K562 (cell line): ENCODE data around the gene SAMD11. TPM values are rescaled to one million over a fixed set of nuclear protein-coding genes. Genes with fewer than 3 reads are reported as not detected.

ENCODE experiments used
- E2F4 ChIP-seq: sonication (generic); formaldehyde crosslinking; IDR thresholded peaks from 2 replicates; pipeline ENCODE4 v1.8.0; 2022; ENCODE audit warnings: mild to moderate bottlenecking, low read depth, missing genetic modification reagents
- FOXK1 ChIP-seq: sonication (generic); formaldehyde crosslinking; IDR thresholded peaks from 2 replicates; pipeline ENCODE4 v1.8.0; 2022; ENCODE audit warnings: missing genetic modification reagents, mild to moderate bottlenecking, borderline replicate concordance
- RFX5 ChIP-seq: IDR thresholded peaks from 2 replicates; pipeline ENCODE4 v1.6.1; 2011; ENCODE audit warnings: low read depth, mild to moderate bottlenecking, improper control_type of control experiment, low read length
- SAFB ChIP-seq: fragments of 200-400 bp; formaldehyde crosslinking; IDR thresholded peaks from 2 replicates; pipeline ENCODE4 v1.6.1; 2017; ENCODE audit warnings: low read depth, low read length, borderline replicate concordance
- SLC30A9 ChIP-seq: fragments of 250-450 bp; sonication (Bioruptor Pico); IDR thresholded peaks from 2 replicates; pipeline ENCODE4 v1.8.0; 2022; ENCODE audit warnings: mild to moderate bottlenecking, moderate library complexity
- TRIM24 ChIP-seq, 2 experiments: fragments of 450-650 bp; IDR thresholded peaks; 2 replicates each; pipeline ENCODE4 v1.6.1; 2016
- ZNF143 ChIP-seq: sonication (generic); formaldehyde crosslinking; IDR thresholded peaks from 2 replicates; pipeline ENCODE4 v1.9.0; 2022; ENCODE audit warnings: mild to moderate bottlenecking, missing genetic modification reagents
- ZNF232 ChIP-seq: sonication (generic); formaldehyde crosslinking; IDR thresholded peaks from 2 replicates; pipeline ENCODE4 v1.8.0; 2022; ENCODE audit warnings: mild to moderate bottlenecking, missing genetic modification reagents
- ZNF282 ChIP-seq: sonication (generic); formaldehyde crosslinking; IDR thresholded peaks from 2 replicates; pipeline ENCODE4 v1.8.1; 2023; ENCODE audit warnings: missing genetic modification reagents
- ZNF41 ChIP-seq: fragments of 250-450 bp; sonication (Bioruptor Pico); conservative IDR thresholded peaks from 2 replicates; pipeline ENCODE4 v1.4.0; 2020; ENCODE audit warnings: mild to moderate bottlenecking
- polyA plus RNA-seq, 8 experiments: library from polyadenylated mRNA; depleted of rRNA in 4 of 8; stranded (reverse) in 5 of 8; unstranded in 3 of 8; fragments of >200 nt; fragmentation: Nextera tagmentation in 2 of 8; fragmentation: Illumina TruSeq in 1 of 8; extraction: Ambion mirVana in 2 of 8; extraction: Trizol in 1 of 8; gene quantifications; 2 replicates each; pipeline versions ENCODE4 v1.2.1 to v1.2.3, GENCODE V29; 2011 to 2014; ENCODE audit warnings: inconsistent platforms in 1 of 8, missing spikeins in 1 of 8
- total RNA-seq, 7 experiments: library from RNA; depleted of rRNA in 6 of 7; stranded (reverse); fragments of >200 nt in 6 of 7; fragmentation: Illumina TruSeq in 2 of 7; extraction: Trizol in 2 of 7; gene quantifications; 2 replicates each; pipeline versions ENCODE4 v1.2.1 to v1.2.3, GENCODE V29; 2011 to 2021; ENCODE audit warnings: low replicate concordance in 1 of 7
- TF ChIP-seq, protein P1 (sequence below), 2 experiments: fragments of 450-650 bp in 1 of 2; sonication (generic) in 1 of 2; formaldehyde crosslinking in 1 of 2; IDR thresholded peaks in 1 of 2; conservative IDR thresholded peaks in 1 of 2; 2 replicates each; pipeline versions ENCODE4 v1.6.1 to v1.8.1; 2016 to 2023; ENCODE audit warnings: mild to moderate bottlenecking in 2 of 2, moderate library complexity in 2 of 2, inconsistent platforms in 1 of 2, missing genetic modification reagents in 1 of 2
- TF ChIP-seq, protein P2 (sequence below), 2 experiments: fragments of 450-650 bp in 1 of 2; IDR thresholded peaks; 2 replicates each; pipeline ENCODE4 v1.6.1; 2011 to 2017; ENCODE audit warnings: low read depth in 2 of 2, antibody characterized with exemption in 1 of 2, borderline replicate concordance in 1 of 2, low read length in 1 of 2, mild to moderate bottlenecking in 1 of 2, mixed read lengths in 1 of 2; ENCODE audit not compliant: control insufficient read depth in 1 of 2
- TF ChIP-seq, protein P3 (sequence below): fragments of 450-650 bp; IDR thresholded peaks from 2 replicates; pipeline ENCODE4 v1.6.1; 2016; ENCODE audit warnings: antibody characterized with exemption
- TF ChIP-seq, protein P4 (sequence below): fragments of 450-650 bp; formaldehyde crosslinking; IDR thresholded peaks from 2 replicates; pipeline ENCODE4 v1.4.0; 2020; ENCODE audit warnings: mild to moderate bottlenecking, moderate library complexity

Gene SAMD11
- total and polyA plus RNA-seq, 9 of the 15 experiments (the other 6 are each of a cell fraction or from before 2014, with no cell fraction given): 0.07 to 0.82 (median 0.11) TPM; not detected in 2

DNA sequence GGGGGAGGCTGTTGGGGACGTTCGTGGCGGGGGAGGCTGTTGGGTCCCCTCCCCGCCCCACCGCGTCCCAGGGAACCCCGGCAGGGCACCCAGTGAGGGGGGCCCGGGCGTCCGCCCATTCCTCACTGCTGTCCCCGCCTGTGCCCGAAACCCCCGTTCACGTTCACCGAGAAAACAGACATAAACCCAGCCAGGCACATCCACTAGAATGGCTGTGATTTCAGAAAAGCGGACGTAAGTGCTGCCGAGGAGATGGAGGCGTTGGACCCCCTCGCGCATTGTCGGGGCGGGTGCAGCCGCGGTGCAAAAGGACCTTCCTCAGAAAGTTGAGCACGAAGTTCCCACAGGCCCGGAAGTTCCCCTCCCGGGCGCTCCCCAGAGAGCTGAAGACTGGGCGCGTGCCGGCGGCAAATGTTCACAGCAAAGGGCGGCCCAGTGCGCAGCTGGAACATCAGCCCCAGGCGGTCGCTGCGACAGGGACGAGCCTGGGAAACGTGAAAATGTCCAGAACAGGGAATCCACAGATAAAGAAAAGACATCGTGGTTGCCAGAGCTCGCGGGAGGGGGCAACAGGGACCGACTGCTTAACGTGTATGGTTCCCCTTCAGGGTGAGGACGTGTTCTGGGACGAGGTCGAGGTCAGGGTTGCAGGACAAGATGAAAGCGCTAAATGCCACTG, 18.5 kb upstream of the SAMD11 start (continued):
- TF ChIP-seq FOXK1 (CRISPR knock-in tag) (no peak), ZNF143 (CRISPR knock-in tag) (no peak; the same call in 1 of the 2 replicates), ZNF282 (CRISPR knock-in tag) (no peak), ZNF232 (CRISPR knock-in tag) (no peak), TRIM24 (IDR thresholded peaks at IDR 0.05) (no peak), E2F4 (no peak), SLC30A9 (CRISPR knock-in tag) (no peak), ZNF41 (CRISPR knock-in tag) (no peak), SAFB (no peak), RFX5 (no peak)
- TF ChIP-seq, protein P1, sequence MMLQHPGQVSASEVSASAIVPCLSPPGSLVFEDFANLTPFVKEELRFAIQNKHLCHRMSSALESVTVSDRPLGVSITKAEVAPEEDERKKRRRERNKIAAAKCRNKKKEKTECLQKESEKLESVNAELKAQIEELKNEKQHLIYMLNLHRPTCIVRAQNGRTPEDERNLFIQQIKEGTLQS (IDR thresholded peaks at IDR 0.05): no peak
- TF ChIP-seq, protein P1 (CRISPR knock-in tag; conservative IDR thresholded peaks at IDR 0.05): no peak
- TF ChIP-seq, protein P2, sequence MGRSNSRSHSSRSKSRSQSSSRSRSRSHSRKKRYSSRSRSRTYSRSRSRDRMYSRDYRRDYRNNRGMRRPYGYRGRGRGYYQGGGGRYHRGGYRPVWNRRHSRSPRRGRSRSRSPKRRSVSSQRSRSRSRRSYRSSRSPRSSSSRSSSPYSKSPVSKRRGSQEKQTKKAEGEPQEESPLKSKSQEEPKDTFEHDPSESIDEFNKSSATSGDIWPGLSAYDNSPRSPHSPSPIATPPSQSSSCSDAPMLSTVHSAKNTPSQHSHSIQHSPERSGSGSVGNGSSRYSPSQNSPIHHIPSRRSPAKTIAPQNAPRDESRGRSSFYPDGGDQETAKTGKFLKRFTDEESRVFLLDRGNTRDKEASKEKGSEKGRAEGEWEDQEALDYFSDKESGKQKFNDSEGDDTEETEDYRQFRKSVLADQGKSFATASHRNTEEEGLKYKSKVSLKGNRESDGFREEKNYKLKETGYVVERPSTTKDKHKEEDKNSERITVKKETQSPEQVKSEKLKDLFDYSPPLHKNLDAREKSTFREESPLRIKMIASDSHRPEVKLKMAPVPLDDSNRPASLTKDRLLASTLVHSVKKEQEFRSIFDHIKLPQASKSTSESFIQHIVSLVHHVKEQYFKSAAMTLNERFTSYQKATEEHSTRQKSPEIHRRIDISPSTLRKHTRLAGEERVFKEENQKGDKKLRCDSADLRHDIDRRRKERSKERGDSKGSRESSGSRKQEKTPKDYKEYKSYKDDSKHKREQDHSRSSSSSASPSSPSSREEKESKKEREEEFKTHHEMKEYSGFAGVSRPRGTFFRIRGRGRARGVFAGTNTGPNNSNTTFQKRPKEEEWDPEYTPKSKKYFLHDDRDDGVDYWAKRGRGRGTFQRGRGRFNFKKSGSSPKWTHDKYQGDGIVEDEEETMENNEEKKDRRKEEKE (IDR thresholded peaks at IDR 0.05; ENCODE audit: borderline replicate concordance in 1 of 2, control insufficient read depth in 1 of 2, low read depth in 2 of 2, low read length in 1 of 2): no peak
- TF ChIP-seq, protein P3, sequence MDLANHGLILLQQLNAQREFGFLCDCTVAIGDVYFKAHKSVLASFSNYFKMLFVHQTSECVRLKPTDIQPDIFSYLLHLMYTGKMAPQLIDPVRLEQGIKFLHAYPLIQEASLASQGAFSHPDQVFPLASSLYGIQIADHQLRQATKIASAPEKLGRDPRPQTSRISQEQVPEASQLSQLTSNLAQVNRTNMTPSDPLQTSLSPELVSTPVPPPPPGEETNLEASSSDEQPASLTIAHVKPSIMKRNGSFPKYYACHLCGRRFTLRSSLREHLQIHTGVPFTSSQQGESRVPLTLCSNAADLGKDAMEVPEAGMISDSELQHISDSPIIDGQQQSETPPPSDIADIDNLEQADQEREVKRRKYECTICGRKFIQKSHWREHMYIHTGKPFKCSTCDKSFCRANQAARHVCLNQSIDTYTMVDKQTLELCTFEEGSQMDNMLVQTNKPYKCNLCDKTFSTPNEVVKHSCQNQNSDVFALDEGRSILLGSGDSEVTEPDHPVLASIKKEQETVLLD: 0 out of 2 replicates have a peak, but pooled peaks have one; percentile 20
- TF ChIP-seq, protein P4, sequence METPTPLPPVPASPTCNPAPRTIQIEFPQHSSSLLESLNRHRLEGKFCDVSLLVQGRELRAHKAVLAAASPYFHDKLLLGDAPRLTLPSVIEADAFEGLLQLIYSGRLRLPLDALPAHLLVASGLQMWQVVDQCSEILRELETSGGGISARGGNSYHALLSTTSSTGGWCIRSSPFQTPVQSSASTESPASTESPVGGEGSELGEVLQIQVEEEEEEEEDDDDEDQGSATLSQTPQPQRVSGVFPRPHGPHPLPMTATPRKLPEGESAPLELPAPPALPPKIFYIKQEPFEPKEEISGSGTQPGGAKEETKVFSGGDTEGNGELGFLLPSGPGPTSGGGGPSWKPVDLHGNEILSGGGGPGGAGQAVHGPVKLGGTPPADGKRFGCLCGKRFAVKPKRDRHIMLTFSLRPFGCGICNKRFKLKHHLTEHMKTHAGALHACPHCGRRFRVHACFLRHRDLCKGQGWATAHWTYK (CRISPR knock-in tag): no peak
